PC-3 (cell line): ENCODE measurements around the gene MEGF10.

Experiments
- CTCF ChIP-seq: fragments of 300-600 bp; sonication (generic); conservative IDR thresholded peaks from 2 replicates; pipeline ENCODE4 v1.5.1; 2017; ENCODE audit warnings: antibody characterized with exemption, low read depth, mild to moderate bottlenecking, low read length
- EZH2 ChIP-seq: fragments of 300-600 bp; sonication (generic); IDR thresholded peaks from one replicate; pipeline ENCODE4 v1.6.1; 2017; ENCODE audit warnings: antibody characterized with exemption, mild to moderate bottlenecking, low read length; ENCODE audit not compliant: unreplicated experiment
- EZH2phosphoT487 ChIP-seq: fragments of 300-600 bp; sonication (generic); IDR thresholded peaks from 2 replicates; pipeline ENCODE4 v1.6.1; 2018; ENCODE audit warnings: mild to moderate bottlenecking, antibody characterized with exemption, low read length, borderline replicate concordance

GRCh38 chr5:127420758-127421157 lies 130.2 kb downstream of the MEGF10 start:
- TF ChIP-seq CTCF, result no peak
- no peak for TF ChIP-seq EZH2
- no peak for TF ChIP-seq EZH2phosphoT487
